ENCODE results near the gene SYCP2.
A peak's percentile ranks its signal among the peaks of the same experiment; 100 is the strongest.

SYCP2 gene

DNA sequence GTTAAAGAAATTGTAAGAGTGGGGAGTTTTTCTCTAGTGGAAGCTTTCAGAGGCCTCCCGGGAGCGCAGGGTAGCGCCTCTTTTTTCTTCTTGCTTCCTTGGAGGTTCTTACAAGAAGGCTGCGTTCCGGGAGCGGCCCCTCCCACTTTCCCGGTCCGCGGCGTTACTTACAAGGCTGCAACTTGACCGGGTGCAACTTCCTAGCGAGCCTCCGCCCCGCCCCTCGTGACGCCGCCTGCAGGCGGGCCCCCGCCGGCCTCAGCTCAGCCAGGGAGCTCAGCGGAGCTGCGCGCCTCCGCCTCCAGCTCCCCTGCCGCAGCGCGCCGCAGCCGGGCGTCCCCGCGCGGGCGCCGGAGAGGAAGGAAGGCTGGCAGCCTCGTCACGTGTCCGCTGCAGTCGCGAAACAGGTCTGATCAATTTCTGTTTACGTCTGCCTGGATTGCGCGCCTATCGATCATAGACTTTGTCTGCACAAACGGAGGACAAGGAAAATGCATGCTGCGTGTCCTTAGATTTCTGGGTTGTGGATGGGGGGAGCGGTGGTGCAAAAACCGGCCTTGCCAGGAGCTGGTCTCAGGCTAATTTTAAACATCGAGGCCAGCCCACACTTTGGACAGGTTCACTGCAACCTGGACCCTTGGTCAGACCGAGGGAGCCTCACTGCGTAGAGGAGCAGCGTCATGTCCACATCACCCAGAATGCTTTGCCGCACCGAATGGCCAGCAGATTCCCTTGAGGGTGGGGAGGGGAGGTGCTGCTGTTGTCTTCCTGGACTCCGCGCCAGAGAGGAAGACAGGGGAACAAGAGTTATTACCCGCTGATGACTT is 6.9 kb upstream of the SYCP2 start, which contains the start of the genes FAM217B and PPP1R3D:
TSS of gene FAM217B (plus strand) at position 261 of the 827 bp plus-strand sequence. CDS start 3,555 bp downstream, outside the sequence.
TSS of gene PPP1R3D (minus strand) at position 177 of the 827 bp plus-strand sequence. CDS start 374 bp downstream, outside the sequence.
- DNase-seq: peak; percentile 66 to 81 (median 75)

DNA sequence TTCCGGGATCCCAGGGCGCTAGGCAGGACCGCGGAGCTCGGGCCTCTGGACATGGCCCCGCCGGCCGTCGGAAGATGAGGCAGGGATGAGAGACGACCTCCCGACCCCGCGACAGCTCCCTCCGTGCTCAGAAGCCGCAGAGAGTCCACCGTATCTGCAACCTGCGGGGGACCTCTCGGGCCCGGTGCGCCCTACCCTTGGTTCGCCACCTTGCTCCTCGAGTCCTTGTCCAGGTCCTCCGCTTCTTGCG is 6.4 kb upstream of the SYCP2 start:
- no peak for DNase-seq

DNA sequence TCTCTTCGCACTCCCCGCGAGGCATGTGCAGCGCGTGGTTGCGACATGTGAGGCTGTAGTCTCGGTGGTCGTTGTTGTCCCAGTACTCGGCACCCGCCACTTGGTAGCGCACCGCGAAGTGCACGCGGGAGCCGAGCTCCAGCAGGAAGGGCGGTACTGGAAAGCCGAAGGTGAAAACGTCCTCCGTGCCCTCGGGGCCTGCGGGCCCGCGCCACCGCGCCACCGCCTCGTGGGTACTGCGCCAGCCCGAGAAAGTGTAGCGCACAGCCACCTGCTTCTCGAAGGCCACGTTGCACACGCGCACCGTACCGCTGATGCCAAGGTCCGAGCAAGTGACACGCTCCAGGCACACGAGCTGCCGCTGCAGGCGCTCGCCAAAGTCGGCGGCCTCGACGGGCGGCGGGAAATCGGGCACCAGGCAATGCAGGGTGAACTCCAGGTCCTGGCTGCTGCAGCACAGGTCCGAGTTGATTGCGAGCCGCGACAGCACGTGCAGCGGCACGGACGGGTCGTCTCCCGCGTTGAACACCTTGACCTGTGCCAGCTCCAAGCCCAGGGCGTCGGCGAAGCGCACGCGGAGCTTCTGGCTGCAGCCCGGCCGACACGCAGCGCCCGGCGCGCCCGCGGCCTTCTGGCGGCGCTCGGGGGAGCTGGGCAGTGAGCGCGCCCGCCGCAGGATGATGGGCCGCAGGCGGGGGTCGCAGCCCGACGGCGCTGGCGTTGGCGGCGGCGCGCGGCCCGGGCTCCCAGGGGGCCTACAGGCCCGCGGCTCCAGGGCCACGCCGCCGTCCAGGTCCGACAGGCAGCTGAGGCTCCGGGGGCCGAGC is 5.8 kb upstream of the SYCP2 start:
- DNase-seq: no peak

DNA sequence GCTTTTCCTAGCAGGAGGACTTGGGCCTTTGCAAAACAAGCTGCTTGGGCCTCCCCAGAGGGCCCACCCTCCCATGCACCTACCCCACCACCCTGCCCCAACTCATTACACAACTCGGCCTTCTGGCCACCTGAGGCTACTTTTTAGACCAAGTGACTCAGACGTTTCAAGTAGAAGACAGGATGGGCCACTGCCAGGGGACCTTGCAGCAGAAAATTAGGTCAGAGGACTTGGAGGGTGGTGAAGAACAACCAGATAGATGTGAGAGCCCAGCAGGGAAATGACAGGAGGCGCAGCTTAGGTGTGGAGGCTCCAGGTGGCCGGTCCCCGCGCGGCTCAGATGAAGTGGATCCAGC is 5.2 kb upstream of the SYCP2 start:
- DNase-seq: no peak

DNA sequence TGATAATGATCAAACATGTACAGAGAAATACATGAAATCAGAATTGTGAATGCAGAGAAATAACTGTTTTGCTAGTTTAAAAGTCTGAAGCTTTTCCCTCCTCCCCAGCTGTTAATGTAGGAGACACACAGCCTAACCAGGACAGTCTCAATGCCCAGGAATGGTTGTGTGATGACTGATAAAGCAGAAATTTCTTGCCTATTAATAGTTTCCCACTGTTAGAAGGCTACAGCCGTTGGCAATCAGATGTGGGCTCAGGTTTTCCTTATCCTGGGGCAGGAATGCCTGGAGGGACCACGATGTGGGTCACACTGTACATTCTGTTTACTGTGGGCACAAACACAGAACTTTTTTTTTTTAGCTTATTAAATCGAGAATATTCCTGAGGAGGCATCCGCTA is 4.8 kb upstream of the SYCP2 start:
- DNase-seq: no peak

DNA sequence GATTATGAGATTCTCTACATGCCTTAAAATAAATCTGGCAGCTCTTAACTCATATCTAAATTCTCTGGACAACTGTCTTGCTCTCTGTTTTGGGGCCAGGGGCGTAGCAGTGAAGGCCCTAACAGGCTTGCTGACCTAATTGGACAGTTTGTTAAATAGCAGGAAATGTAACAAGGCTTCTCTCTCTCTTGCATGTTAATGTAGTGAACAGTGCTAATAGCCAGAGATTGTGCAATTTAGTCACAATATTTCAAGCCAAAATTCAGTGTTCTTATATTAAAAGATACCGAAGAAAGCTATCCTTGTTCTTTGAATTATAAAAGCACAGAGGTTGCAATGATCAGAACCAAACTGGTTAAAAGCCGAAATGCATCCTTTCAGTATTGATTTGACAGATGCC is 3.7 kb upstream of the SYCP2 start:
- DNase-seq: no peak

DNA sequence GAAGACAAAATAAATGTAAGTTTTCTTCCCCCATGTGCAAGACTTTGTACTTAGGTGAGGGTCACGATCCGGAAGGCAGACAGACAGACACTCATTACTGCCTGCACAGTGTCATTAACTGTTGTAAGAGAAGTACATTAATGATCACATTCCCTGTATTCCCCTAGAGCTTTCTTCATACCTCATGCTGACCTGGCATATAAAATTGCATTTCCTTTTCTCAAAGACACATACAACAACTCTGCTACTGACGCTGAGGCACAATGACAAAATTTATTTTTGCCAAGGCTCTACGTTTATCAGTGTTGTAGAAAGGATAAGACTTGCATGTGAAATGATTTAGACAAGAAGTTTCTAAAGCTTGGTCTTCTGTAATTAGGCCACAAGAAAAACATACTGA is 3.0 kb upstream of the SYCP2 start:
- no peak for DNase-seq

DNA sequence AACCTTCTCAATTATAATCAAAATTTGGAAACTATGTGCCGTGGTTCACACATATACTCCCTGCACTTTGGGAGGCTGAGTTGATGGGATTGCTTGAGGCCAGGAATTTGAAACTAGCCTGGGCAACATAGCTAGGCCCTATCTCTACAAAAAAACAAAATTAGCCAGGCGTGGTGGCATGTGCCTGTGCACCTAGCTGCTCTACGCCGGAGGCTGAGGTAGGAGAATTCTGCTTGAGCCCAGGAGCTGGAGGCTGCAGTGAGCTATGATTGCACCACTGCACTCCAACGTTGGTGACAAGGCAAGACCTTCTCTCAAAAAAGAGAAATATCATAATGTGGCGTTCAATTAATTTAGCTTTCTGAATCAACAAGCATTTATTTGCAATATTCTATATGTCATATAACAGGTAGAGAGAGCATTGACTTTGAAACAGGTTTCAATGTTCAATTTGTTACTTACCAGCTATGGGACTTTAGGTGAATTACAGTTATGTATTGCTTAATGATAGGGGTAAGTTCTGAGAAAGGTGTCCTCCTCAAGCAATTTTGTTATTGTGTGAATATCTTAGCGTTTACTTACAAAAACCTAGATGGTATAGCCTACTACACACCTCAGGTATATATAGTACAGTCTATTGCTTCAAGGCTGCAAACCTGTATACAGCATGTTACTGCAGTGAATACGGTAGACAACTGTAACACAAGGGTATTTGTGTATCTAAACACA is 2.2 kb upstream of the SYCP2 start:
- no peak for DNase-seq

DNA sequence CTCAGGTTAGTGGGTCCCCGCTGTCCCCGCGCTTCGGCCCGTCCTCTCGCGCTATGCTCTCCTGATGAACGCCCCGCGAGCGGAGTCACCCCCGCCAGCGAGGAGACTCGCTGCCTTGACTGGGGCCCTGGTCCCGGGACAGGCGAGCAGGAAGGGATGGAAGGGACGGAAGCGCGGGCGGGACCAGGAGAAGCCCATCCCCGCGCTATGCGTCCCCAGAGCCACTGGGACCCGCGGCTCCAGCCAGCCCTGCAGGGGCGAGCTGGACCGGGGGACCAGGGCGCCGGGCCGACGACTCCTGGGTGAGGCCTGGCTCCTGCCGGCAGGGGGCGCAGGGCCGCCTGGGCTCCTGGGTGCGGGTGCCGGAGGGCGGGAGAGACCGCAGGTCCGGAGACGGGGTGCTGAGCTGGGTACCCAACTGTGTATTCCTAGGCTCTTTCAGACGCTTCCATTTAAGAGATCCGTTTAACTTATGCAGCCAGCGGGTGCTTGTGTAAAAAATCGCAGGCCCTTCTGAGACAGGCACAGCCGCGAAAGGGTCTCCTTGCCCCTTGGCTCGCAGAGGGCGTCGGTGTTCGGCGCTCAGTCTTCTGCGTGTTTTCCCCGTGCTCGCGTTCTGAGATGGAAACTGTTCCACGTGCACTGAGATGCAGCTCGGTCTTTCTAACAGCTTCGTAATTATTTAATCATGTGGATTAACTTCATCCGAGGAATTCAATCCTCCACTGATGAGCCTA is 580 bp upstream of the SYCP2 start:
- DNase-seq: peak; percentile 57 to 68 (median 62)

DNA sequence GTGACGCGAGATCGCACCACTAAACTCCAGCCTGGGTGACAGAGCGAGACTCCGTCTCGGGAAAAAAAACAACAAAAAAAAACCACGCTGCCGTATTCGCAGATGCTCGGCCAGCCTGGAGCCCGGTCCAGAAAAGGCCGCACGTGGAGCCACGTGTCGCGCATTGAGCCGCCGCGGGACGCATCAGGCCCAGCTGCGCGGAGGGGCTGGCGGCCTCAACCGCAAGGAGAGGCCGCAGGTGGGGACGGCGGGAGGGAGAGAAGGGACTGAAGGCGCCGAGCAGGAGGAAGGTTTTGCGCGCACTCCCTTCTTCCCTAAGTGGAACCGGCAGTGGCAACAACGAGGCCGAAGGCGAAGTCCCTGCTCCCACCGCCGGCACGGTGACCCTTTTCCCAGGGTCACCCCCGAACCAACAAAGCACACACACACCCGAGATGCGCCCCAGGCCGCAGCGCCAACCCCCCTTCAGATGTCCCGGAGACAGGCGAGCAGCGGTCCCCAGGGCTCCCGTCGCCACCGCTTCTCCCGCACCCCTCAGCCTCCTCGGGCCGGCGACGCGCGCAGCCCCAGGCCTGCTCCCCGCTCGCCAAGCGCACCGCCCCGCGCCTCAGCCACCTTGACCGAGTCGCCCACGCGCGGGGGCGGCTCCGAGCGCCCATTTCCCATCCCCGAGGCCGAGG is 681 bp downstream of the SYCP2 start:
- no peak for DNase-seq

DNA sequence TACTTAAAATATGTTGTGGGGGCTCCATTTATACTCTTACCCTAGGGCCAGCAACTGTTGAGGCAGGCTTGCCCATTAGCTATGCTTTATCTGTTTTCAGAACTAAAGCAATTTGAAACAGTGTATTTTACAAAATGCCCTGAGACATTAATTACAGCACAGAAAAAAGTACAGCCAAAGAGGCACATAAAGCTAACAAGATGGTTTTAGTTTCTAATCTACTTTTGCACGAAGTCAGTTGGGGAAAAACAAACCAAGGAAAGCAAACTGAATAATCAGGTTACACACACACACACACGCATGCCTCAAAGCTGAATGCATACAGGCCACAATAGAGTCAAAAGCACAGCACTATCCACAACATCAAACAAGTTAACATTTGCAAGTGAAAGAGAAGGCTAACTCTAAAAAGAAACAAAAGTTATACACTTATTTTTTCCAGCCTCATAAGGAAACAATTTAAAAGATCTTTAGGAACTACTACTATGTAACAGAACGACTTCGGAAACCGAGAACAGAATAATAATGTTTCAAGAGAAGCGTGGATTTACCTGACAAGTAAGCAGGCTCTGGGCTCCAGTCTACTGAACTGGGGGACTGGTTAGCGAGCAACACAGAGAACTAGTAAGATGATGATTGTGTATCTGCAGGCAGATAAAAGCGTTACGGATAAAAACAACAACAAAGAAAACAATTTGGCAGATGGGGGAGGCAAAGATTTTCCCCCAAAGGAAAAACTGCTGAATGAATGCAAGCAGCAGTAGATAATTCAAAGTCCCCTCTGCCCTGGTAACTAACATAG is 1.7 kb downstream of the SYCP2 start:
- DNase-seq: no peak

DNA sequence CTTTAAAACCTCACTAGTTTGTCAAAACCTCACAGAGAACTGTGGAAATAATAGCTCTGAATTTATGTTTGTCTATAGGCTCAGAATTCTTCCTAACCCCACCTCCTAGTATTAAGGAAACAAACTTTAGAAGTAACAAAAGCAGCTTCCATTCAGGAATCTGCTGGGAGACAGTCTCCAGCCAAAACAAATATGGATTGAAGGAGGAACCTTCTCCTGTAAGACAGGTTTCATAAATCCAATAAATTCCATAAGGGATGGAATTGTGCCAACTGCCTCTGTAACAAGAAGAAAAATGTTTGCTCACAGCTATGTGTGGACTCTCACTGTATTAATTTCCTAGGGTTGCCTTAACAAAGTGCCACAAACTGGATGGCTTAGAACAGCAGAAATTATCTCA is 7.5 kb downstream of the SYCP2 start:
- no peak for DNase-seq

DNA sequence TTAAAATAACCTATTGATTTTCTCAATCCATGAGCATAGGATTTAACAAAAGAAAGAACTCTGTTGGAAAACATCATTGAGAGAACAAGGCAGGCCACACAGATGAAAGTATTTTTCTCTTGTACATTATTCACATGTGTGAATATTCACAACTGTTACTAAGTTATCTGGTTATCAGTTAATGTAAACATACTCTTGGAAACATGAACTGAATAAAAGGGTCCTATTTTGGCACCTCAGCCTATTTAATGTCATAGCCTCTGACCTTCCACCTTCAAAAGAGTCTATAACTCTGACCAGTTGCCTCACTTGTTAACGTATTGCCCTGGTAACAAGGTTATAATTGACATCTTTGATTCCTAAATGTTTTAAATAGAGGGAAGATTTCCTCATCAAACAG is 8.1 kb downstream of the SYCP2 start:
- no peak for DNase-seq

DNA sequence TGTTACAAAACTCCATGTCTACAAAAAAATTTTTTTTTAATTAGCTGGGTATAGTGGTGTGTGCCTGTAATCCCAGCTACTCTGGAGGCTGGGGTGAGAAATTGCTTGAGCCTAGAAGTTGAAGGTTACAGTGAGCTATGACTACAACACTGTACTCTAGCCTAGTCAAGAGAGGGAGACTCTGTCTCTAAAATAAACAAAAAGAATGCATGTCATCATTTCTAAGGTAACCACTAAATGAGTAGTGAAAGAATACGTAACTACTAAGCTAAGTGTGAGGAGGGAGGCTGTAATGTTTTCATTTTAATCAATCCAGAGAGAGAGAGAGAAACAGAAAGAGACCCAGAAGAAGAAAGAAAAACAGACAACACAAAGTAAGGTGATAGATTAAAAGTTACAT is 9.9 kb downstream of the SYCP2 start:
- DNase-seq: no peak

DNA sequence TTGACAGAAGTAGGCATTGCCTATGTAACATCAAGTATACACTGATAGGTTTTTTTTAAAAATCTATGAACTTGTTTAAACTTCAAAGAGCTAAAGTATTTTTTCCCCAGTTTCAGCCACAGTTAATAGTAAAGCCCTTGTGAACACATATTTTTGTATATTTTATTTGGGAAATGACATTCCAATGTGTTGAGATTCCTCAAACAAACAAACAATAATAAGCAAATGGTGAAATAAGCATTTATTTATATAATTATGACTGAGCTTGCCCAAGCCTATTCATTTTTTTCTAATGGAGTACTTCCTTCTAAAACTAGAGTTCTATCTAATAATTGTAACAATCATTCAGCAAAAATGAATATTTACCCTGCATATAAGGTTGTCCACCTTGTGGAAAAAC is 12.5 kb downstream of the SYCP2 start:
- DNase-seq: no peak

DNA sequence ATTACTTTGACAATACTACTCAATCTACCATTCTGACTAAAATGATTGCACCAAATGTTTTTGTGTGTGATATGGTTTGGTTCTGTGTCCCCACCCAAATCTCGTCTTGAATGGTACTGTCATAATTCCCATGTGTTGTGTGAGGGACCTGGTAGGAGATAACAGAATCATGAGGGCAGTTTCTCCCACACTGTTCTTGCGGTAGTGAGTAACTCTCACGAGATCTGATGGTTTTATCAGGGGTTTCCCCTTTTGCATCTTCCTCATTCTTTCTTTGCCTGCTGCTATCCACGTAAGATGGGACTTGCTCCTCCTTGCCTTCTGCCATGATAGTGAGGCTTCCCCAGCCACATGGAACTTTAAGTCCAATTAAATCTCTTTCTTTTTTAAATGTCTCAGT is 20.8 kb downstream of the SYCP2 start:
- no peak for DNase-seq

DNA sequence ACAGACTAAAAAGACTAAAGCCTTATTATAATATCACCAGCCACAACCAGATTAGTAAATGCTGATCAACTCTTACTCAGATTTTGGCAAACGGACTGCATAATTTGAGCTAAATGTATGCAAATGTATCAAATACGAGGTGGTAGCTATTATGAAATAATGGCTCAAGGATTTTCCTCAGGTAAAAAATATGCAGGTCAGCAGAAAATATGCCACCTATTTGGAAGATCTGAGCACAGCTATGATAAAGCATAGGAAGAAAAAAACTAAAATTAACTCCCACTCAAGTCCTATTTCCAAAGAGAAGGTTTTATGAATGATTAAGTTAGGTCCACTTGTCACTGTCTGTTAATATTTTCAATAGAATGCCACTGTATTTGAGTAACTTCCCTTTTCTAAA is 22.4 kb downstream of the SYCP2 start:
- no peak for DNase-seq

DNA sequence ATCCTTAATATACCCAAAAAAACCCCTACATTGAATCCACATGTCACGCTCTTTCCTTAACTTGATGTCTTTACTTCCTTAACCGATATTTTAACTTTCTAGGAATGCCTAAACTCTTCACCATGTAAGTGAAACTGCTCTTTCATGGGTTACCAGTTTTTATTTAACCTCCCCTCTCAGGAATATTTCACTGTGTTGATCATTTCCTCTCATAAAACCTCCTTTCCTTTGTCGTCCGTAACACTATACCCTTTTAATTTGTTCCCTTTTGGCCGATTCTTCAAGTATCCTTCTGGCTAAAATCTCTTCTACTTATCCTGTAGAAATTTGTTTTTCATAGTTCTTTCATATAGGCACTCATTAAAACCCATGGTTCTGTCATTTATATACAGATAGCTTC is 24.6 kb downstream of the SYCP2 start:
- no peak for DNase-seq

DNA sequence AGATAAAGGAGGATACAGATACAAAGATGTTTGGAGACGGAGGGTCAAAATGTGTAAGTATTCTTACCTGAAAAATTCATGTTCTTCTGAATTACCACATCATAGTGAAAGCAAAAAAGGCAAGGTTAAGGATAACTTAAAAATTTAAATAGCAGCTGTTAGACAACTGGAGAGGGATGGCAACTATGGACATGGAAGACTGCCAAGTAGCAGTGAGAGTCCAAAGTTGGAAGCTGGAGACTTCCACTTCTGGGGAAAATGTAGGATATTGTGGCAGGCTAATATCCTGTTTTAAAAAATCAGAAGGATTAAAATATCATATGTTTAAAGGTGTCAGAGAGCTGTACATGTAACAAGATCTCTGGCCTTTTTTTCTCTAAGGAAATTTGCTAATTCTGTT is 29.8 kb downstream of the SYCP2 start:
- no peak for DNase-seq

DNA sequence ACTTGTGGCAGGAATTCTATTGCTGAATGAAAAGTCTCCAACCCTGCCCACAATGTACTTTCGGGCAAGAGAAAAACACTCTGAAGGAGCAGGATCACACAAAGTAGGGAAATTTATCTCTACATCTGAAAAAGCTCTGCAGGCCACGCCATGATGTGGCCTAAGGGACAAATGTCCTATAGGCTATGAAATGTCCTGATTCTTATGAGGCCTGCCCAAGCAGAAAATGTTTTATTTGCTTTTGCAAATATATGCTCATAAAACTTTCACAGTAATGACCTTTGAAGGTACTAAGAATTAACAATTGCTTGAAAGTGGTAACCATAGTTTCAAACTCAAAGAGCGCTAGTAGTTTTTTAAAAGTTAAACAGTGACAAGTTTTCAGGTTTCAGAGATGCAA is 31.0 kb downstream of the SYCP2 start:
- DNase-seq: no peak

DNA sequence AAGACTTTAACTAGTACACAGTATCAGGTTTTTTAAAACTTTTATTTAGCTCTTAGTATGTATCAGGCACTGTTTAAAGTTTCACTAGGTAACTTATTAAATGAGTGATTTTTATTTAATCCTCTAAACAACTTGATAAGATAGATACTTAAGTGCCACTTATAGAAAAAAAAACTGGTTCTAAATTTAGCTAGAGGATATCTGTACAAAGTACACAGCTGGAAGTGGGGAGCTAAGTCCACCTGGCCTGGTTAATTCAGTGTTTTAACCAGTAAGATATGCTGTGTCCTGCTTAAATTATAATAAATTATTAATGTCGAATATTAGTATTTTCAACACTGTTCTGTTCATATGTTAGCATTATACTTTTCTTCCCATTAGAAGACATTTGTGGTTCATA is 37.5 kb downstream of the SYCP2 start:
- DNase-seq: no peak

DNA sequence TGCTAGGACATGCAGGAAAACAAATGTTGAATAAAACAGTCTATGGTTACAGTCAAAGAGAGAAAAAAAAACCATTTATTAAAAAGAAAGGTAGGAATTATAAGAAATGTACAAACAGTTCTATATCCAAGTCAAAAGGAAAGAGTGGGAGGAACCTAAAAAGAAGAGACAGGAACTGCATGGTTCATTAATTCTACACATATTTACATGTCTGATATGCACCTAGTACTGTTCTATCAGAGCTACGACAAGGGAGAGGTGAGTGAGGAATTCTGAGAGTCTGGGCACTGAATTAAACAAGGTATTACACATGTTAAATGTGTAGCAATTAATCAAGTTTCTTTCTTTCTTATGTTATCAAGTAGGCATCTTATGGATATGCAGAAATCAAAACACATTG is 41.9 kb downstream of the SYCP2 start:
- DNase-seq: no peak

Measured in activated CD4-positive, CD25-positive, alpha-beta regulatory T cell (primary cell).